GM23338 (cell line): ENCODE results near the gene NME9. TPM values are rescaled to one million over a fixed set of nuclear protein-coding genes. Genes with fewer than 3 reads are reported as not detected.

ENCODE experiments used
- ATAC-seq: fragments of 200-7000 bp; cut with Tn5 transposase; 3 replicates; pipeline ENCODE4 v1.9.1; 2020
- DNase-seq: peaks from one replicate; pipeline ENCODE4 v3.0.0-alpha.2; 2015; ENCODE audit warnings: low spot score
- H2AFZ ChIP-seq: fragments of 200-600 bp; sonication (generic); 2 replicates; pipeline ENCODE4 v1.8.0; 2016; ENCODE audit warnings: antibody characterized with exemption, mild to moderate bottlenecking, moderate library complexity
- H3F3A ChIP-seq: fragments of 200-600 bp; sonication (generic); replicated peaks from 2 replicates; pipeline ENCODE4 v1.8.0; 2017; ENCODE audit warnings: antibody characterized with exemption, mixed run types, low read depth
- H3K27ac ChIP-seq: fragments of 200-600 bp; sonication (generic); 2 replicates; pipeline ENCODE4 v1.6.1; 2016; ENCODE audit warnings: low read depth
- H3K27me3 ChIP-seq: fragments of 200-600 bp; sonication (generic); 2 replicates; pipeline ENCODE4 v1.8.0; 2016; ENCODE audit warnings: mild to moderate bottlenecking, mixed run types, moderate library complexity; ENCODE audit not compliant: insufficient read depth
- H3K36me3 ChIP-seq: fragments of 200-600 bp; sonication (generic); 2 replicates; pipeline ENCODE4 v1.8.0; 2016; ENCODE audit warnings: mild to moderate bottlenecking; ENCODE audit not compliant: insufficient read depth
- H3K4me1 ChIP-seq: fragments of 200-600 bp; sonication (generic); 2 replicates; pipeline ENCODE4 v1.8.0; 2016; ENCODE audit warnings: mild to moderate bottlenecking, moderate library complexity; ENCODE audit not compliant: insufficient read depth
- H3K4me2 ChIP-seq: fragments of 200-600 bp; sonication (generic); 2 replicates; pipeline ENCODE4 v1.7.1; 2017; ENCODE audit warnings: mixed run types
- H3K4me3 ChIP-seq: fragments of 200-600 bp; sonication (generic); 2 replicates; pipeline ENCODE4 v1.6.1; 2016; ENCODE audit warnings: mixed run types
- H3K79me2 ChIP-seq: fragments of 200-600 bp; sonication (generic); replicated peaks from 2 replicates; pipeline ENCODE4 v1.8.0; 2017; ENCODE audit warnings: mild to moderate bottlenecking; ENCODE audit not compliant: insufficient read depth
- H3K9me2 ChIP-seq: fragments of 200-600 bp; sonication (generic); 2 replicates; pipeline ENCODE4 v1.8.0; 2017; ENCODE audit not compliant: insufficient read depth
- H4K20me1 ChIP-seq: fragments of 200-600 bp; sonication (generic); replicated peaks from 2 replicates; pipeline ENCODE4 v1.8.0; 2017; ENCODE audit warnings: mild to moderate bottlenecking; ENCODE audit not compliant: insufficient read depth
- H3K27ac Mint-ChIP-seq: 2 replicates; pipeline ENCODE4 v1.8.0; 2020; ENCODE audit warnings: inconsistent platforms, mild to moderate bottlenecking, moderate library complexity, mixed read lengths
- H3K27me3 Mint-ChIP-seq: 3 replicates; pipeline ENCODE4 v1.8.0; 2022; ENCODE audit warnings: low read depth, mild to moderate bottlenecking, moderate library complexity, mixed read lengths, inconsistent platforms; ENCODE audit not compliant: insufficient read depth, poor library complexity
- H3K36me3 Mint-ChIP-seq: 3 replicates; pipeline ENCODE4 v1.8.0; 2021; ENCODE audit warnings: low read depth, mild to moderate bottlenecking, inconsistent platforms, moderate library complexity, mixed read lengths
- H3K4me1 Mint-ChIP-seq: 3 replicates; pipeline ENCODE4 v1.8.0; 2020; ENCODE audit warnings: mild to moderate bottlenecking, inconsistent platforms, mixed read lengths
- H3K4me3 Mint-ChIP-seq: 3 replicates; pipeline ENCODE4 v1.8.0; 2021; ENCODE audit warnings: moderate library complexity, mild to moderate bottlenecking, inconsistent platforms, mixed read lengths
- H3K9me3 Mint-ChIP-seq: 3 replicates; pipeline ENCODE4 v1.8.0; 2020; ENCODE audit warnings: moderate library complexity, mild to moderate bottlenecking, inconsistent platforms, mixed read lengths
- CREB1 ChIP-seq: fragments of 250-450 bp; sonication (Bioruptor Pico); IDR thresholded peaks from 2 replicates; pipeline ENCODE4 v1.5.0; 2020; ENCODE audit warnings: low read depth, mild to moderate bottlenecking, moderate library complexity
- EZH2phosphoT487 ChIP-seq: fragments of 200-600 bp; sonication (generic); IDR thresholded peaks from one replicate; pipeline ENCODE4 v1.8.1; 2018; ENCODE audit warnings: antibody characterized with exemption; ENCODE audit not compliant: unreplicated experiment
- JUNB ChIP-seq: IDR thresholded peaks from one replicate; pipeline ENCODE4 v1.6.1; 2016; ENCODE audit warnings: antibody characterized with exemption; ENCODE audit not compliant: unreplicated experiment
- POLR2AphosphoS5 ChIP-seq: IDR thresholded peaks from 2 replicates; pipeline ENCODE4 v1.6.1; 2016; ENCODE audit warnings: antibody characterized with exemption, low read depth
- STAT1 ChIP-seq: IDR thresholded peaks from one replicate; pipeline ENCODE4 v1.6.1; 2016; ENCODE audit warnings: antibody characterized with exemption; ENCODE audit not compliant: unreplicated experiment
- ZNF114 ChIP-seq: fragments of 250-450 bp; sonication (Bioruptor Pico); IDR thresholded peaks from 2 replicates; pipeline ENCODE4 v1.5.0; 2020; ENCODE audit warnings: mild to moderate bottlenecking, moderate library complexity
- ZNF331 ChIP-seq: fragments of 250-450 bp; sonication (Bioruptor Pico); IDR thresholded peaks from 2 replicates; pipeline ENCODE4 v1.5.0; 2020; ENCODE audit warnings: low read depth, mild to moderate bottlenecking, moderate library complexity
- polyA plus RNA-seq: library from polyadenylated mRNA; unstranded; fragments of >200 nt; fragmentation: Nextera tagmentation; extraction: Ambion mirVana; gene quantifications from 2 replicates; pipeline ENCODE4 v1.2.1, GENCODE V29; 2016
- total RNA-seq: library from RNA; depleted of rRNA; stranded (reverse); fragments of >200 nt; shearing (Covaris generic); gene quantifications from 2 replicates; pipeline ENCODE4 v1.2.3, GENCODE V29; 2014
- TF ChIP-seq, protein P1 (sequence below): IDR thresholded peaks from 2 replicates; pipeline ENCODE4 v1.6.1; 2016; ENCODE audit warnings: antibody characterized with exemption
- TF ChIP-seq, protein P2 (sequence below), 2 experiments: fragments of 200-600 bp in 1 of 2; sonication (generic) in 1 of 2; conservative IDR thresholded peaks; 2 replicates each; pipeline versions ENCODE4 v1.5.1 to v1.6.1; 2016 to 2017; ENCODE audit warnings: antibody characterized with exemption in 2 of 2, low read depth in 2 of 2, mild to moderate bottlenecking in 2 of 2, moderate library complexity in 1 of 2
- TF ChIP-seq, protein P3 (sequence below): IDR thresholded peaks from one replicate; pipeline ENCODE4 v1.6.1; 2018; ENCODE audit warnings: antibody characterized with exemption; ENCODE audit not compliant: unreplicated experiment
- TF ChIP-seq, protein P4 (sequence below): fragments of 250-450 bp; sonication (Bioruptor Pico); IDR thresholded peaks from 2 replicates; pipeline ENCODE4 v1.5.0; 2020; ENCODE audit warnings: mild to moderate bottlenecking, moderate library complexity

Gene NME9
- total and polyA plus RNA-seq, 2 experiments from 2014 or later = 0.14 to 2.0 TPM

DNA sequence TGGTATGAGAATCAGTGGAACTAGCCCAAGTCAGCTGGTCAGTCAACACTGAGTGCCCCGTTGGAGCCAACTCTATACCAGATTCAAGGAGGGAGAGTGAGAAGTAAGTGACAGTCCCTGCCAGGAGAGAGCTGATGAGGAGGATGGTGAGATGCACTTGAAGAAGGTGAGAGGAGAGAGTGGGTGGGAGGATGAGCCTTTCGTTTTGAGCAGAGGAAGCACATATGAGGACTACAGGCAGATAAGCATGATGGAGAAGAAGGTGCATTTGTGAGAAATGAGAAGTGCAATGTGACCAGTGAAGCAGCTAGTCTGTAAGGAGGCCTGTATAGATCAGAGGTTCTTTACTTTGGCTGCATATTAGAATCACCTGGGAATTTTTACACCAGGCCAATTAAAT lies 40.4 kb downstream of the NME9 start:
- H3K36me3 ChIP-seq = peaks cover 14% of the 10 kb centered on the region; the same call in 1 of the 2 replicates
- Mint-ChIP-seq H3K4me3 (no peak overlapping the region), H3K9me3 (no peaks in the 10 kb centered on the region)

More for the DNA sequence above, 40.4 kb downstream of the NME9 start:
- TF ChIP-seq, protein P1, sequence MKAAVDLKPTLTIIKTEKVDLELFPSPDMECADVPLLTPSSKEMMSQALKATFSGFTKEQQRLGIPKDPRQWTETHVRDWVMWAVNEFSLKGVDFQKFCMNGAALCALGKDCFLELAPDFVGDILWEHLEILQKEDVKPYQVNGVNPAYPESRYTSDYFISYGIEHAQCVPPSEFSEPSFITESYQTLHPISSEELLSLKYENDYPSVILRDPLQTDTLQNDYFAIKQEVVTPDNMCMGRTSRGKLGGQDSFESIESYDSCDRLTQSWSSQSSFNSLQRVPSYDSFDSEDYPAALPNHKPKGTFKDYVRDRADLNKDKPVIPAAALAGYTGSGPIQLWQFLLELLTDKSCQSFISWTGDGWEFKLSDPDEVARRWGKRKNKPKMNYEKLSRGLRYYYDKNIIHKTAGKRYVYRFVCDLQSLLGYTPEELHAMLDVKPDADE = no peak
- TF ChIP-seq, protein P2, sequence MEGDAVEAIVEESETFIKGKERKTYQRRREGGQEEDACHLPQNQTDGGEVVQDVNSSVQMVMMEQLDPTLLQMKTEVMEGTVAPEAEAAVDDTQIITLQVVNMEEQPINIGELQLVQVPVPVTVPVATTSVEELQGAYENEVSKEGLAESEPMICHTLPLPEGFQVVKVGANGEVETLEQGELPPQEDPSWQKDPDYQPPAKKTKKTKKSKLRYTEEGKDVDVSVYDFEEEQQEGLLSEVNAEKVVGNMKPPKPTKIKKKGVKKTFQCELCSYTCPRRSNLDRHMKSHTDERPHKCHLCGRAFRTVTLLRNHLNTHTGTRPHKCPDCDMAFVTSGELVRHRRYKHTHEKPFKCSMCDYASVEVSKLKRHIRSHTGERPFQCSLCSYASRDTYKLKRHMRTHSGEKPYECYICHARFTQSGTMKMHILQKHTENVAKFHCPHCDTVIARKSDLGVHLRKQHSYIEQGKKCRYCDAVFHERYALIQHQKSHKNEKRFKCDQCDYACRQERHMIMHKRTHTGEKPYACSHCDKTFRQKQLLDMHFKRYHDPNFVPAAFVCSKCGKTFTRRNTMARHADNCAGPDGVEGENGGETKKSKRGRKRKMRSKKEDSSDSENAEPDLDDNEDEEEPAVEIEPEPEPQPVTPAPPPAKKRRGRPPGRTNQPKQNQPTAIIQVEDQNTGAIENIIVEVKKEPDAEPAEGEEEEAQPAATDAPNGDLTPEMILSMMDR (conservative IDR thresholded peaks at IDR 0.05; ENCODE audit: low read depth in 2 of 2) = no peak
- TF ChIP-seq, protein P3, sequence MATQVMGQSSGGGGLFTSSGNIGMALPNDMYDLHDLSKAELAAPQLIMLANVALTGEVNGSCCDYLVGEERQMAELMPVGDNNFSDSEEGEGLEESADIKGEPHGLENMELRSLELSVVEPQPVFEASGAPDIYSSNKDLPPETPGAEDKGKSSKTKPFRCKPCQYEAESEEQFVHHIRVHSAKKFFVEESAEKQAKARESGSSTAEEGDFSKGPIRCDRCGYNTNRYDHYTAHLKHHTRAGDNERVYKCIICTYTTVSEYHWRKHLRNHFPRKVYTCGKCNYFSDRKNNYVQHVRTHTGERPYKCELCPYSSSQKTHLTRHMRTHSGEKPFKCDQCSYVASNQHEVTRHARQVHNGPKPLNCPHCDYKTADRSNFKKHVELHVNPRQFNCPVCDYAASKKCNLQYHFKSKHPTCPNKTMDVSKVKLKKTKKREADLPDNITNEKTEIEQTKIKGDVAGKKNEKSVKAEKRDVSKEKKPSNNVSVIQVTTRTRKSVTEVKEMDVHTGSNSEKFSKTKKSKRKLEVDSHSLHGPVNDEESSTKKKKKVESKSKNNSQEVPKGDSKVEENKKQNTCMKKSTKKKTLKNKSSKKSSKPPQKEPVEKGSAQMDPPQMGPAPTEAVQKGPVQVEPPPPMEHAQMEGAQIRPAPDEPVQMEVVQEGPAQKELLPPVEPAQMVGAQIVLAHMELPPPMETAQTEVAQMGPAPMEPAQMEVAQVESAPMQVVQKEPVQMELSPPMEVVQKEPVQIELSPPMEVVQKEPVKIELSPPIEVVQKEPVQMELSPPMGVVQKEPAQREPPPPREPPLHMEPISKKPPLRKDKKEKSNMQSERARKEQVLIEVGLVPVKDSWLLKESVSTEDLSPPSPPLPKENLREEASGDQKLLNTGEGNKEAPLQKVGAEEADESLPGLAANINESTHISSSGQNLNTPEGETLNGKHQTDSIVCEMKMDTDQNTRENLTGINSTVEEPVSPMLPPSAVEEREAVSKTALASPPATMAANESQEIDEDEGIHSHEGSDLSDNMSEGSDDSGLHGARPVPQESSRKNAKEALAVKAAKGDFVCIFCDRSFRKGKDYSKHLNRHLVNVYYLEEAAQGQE = no peak
- TF ChIP-seq JUNB (no peak), POLR2AphosphoS5 (no peak), CREB1 (CRISPR knock-in tag) (no peak), EZH2phosphoT487 (no peak), ZNF331 (CRISPR knock-in tag) (no peak), STAT1 (no peak), ZNF114 (CRISPR knock-in tag) (no peak)
- TF ChIP-seq, protein P4, sequence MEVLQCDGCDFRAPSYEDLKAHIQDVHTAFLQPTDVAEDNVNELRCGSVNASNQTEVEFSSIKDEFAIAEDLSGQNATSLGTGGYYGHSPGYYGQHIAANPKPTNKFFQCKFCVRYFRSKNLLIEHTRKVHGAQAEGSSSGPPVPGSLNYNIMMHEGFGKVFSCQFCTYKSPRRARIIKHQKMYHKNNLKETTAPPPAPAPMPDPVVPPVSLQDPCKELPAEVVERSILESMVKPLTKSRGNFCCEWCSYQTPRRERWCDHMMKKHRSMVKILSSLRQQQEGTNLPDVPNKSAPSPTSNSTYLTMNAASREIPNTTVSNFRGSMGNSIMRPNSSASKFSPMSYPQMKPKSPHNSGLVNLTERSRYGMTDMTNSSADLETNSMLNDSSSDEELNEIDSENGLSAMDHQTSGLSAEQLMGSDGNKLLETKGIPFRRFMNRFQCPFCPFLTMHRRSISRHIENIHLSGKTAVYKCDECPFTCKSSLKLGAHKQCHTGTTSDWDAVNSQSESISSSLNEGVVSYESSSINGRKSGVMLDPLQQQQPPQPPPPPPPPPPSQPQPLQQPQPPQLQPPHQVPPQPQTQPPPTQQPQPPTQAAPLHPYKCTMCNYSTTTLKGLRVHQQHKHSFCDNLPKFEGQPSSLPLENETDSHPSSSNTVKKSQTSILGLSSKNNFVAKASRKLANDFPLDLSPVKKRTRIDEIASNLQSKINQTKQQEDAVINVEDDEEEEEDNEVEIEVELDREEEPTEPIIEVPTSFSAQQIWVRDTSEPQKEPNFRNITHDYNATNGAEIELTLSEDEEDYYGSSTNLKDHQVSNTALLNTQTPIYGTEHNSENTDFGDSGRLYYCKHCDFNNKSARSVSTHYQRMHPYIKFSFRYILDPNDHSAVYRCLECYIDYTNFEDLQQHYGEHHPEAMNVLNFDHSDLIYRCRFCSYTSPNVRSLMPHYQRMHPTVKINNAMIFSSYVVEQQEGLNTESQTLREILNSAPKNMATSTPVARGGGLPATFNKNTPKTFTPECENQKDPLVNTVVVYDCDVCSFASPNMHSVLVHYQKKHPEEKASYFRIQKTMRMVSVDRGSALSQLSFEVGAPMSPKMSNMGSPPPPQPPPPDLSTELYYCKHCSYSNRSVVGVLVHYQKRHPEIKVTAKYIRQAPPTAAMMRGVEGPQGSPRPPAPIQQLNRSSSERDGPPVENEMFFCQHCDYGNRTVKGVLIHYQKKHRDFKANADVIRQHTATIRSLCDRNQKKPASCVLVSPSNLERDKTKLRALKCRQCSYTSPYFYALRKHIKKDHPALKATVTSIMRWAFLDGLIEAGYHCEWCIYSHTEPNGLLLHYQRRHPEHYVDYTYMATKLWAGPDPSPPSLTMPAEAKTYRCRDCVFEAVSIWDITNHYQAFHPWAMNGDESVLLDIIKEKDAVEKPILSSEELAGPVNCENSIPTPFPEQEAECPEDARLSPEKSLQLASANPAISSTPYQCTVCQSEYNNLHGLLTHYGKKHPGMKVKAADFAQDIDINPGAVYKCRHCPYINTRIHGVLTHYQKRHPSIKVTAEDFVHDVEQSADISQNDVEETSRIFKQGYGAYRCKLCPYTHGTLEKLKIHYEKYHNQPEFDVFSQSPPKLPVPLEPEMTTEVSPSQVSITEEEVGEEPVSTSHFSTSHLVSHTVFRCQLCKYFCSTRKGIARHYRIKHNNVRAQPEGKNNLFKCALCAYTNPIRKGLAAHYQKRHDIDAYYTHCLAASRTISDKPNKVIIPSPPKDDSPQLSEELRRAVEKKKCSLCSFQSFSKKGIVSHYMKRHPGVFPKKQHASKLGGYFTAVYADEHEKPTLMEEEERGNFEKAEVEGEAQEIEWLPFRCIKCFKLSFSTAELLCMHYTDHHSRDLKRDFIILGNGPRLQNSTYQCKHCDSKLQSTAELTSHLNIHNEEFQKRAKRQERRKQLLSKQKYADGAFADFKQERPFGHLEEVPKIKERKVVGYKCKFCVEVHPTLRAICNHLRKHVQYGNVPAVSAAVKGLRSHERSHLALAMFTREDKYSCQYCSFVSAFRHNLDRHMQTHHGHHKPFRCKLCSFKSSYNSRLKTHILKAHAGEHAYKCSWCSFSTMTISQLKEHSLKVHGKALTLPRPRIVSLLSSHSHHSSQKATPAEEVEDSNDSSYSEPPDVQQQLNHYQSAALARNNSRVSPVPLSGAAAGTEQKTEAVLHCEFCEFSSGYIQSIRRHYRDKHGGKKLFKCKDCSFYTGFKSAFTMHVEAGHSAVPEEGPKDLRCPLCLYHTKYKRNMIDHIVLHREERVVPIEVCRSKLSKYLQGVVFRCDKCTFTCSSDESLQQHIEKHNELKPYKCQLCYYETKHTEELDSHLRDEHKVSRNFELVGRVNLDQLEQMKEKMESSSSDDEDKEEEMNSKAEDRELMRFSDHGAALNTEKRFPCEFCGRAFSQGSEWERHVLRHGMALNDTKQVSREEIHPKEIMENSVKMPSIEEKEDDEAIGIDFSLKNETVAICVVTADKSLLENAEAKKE (CRISPR knock-in tag) = no peak
- DNase-seq (no peak), ATAC-seq (no peak)
- Histone ChIP-seq H3K4me2 (no peak overlapping the region), H3K27ac (no peak overlapping the region), H3K9me2 (no peaks in the 10 kb centered on the region), H4K20me1 (no peaks in the 10 kb centered on the region), H3K4me3 (no peak overlapping the region), H2AFZ (no peak overlapping the region), H3F3A (no peaks in the 10 kb centered on the region), H3K27me3 (no peaks in the 10 kb centered on the region), H3K79me2 (no peaks in the 10 kb centered on the region), H3K4me1 (no peaks in the 10 kb centered on the region)
- no peaks in the 10 kb centered on the region for H3K27me3 Mint-ChIP-seq
- peaks cover 20% of the 10 kb centered on the region for H3K36me3 Mint-ChIP-seq
- no peaks in the 10 kb centered on the region for H3K4me1 Mint-ChIP-seq
- no peak overlapping the region for H3K27ac Mint-ChIP-seq
